NK-92 (cell line): Measurements from ENCODE around the gene RNF126.
A peak's percentile ranks its signal among the peaks of the same experiment; 100 is the strongest.
"Not testable (repeated sequence)": the region's sequence is repeated elsewhere in the genome, so short reads cannot be mapped to it uniquely, and the experiment has no call there.

Source experiments
- DNase-seq: peaks from one replicate; lab custom pipeline; 2025; ENCODE audit not compliant: unreplicated experiment; lab: John Stamatoyannopoulos, UW

Gene RNF126

GRCh38 chr19:686589-687297 lies 23.7 kb upstream of the RNF126 start:
- DNase-seq: no peak

- no peak for DNase-seq
Measured at GRCh38 chr19:685454-685931, 22.5 kb upstream of the RNF126 start.

GRCh38 chr19:682678-683320 lies 19.8 kb upstream of the RNF126 start:
- no peak for DNase-seq

- DNase-seq: no peak
Measured at GRCh38 chr19:681029-682019, 18.3 kb upstream of the RNF126 start.

DNA sequence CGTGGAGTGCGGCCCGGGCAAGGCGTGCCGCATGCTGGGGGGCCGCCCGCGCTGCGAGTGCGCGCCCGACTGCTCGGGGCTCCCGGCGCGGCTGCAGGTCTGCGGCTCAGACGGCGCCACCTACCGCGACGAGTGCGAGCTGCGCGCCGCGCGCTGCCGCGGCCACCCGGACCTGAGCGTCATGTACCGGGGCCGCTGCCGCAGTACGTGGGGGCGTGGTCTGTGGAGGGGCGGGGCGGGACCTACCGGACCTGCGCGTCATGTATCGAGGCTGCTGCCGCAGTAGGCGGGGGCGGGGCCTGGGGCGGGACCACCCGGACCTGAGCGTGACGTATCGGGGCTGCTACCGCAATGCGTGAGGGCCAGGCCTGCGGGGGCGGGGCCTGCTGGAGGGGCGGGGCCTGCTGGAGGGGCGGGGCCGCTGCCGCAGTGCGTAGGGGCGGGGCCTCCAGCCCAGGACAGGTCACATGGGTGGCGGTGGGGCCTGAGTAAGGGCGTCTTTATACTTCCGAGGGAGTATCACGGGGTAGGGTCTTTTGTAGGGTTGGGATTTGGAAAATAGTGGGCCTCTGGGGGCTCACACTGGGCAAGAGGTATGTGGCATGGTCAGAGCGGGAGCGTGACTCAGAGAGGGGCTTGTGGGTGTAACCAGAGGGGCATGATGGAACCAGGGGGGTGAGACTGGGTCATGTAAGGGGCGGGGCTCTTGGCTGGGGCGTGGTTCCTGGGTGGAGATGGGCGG lies 17.4 kb upstream of the RNF126 start:
- DNase-seq: peak; percentile 95

GRCh38 chr19:679418-680286 lies 16.6 kb upstream of the RNF126 start:
- no peak for DNase-seq

DNA sequence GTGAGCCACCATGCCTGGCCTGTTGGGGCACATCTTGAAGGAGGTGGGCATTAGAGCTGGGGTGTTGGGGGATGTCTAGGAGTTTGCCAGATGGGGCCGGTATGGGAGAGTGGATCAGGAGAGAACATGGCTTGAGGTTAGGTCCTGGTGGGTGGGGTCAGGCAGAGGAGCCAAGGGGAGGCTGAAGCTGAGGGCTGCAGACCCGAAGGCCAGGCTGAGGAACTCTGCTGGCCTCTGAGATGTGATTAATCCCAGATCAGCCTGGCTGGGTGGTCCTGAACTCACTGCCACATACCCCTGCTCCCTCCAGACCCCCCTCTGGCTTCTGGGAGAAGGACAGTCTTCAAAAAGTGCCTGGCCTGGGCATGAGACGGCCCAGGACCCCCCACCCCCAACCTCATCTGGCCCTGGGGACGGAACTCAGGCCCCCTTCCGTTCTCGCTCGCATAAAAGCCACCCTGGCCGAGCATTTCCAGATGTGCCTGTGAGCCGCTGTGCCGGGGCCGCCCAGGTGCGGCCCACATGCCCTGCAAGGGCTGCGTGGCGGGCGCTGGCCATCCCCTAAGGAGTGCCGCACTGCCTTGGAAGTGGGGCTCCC lies 15.9 kb upstream of the RNF126 start:
- no peak for DNase-seq

DNA sequence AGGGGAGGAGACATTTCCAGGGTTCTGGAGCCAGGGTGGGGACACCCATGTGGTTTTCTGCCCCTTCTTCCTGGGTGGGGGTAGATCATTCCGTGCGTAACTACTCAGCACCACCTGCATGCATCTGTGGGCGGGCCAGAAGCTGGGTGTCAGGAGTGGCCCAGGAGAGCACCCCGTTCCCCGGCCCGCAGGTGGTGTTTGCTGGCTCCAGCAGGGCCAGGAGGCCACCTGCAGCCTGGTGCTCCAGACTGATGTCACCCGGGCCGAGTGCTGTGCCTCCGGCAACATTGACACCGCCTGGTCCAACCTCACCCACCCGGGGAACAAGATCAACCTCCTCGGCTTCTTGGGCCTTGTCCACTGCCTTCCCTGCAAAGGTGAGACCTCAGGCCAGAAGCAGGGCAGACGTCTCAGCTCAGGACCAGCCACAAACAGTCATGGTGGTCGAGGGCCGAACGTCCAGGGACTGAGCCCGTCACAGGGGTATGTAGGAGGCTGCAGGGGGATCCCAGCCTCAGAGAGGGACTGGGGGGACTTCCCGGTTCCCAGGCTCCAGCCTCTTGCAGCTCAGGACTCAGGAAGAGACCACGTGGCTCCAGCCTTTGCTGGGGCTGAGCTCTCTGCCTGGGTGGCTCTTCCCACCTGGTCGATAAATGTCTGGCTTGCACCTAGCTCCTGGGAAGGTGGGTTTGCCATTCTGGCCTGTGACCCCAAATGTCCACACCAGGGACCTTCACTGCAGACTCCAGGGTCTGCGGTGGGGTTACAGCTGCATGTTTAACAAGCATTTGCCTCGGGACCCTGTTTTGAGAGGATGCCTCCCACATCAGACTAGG lies 14.8 kb upstream of the RNF126 start:
- no peak for DNase-seq

GRCh38 chr19:677201-677600 lies 14.2 kb upstream of the RNF126 start:
- no peak for DNase-seq

GRCh38 chr19:676339-677105 lies 13.5 kb upstream of the RNF126 start, which contains the start of gene FSTL3:
Gene FSTL3 (plus strand): TSS chr19:676392. CDS start chr19:676424, 32 bp downstream.
- no peak for DNase-seq

- no peak for DNase-seq
Measured at GRCh38 chr19:676007-676338, 13.0 kb upstream of the RNF126 start.

GRCh38 chr19:674282-675151 lies 11.5 kb upstream of the RNF126 start:
- DNase-seq: no peak

DNA sequence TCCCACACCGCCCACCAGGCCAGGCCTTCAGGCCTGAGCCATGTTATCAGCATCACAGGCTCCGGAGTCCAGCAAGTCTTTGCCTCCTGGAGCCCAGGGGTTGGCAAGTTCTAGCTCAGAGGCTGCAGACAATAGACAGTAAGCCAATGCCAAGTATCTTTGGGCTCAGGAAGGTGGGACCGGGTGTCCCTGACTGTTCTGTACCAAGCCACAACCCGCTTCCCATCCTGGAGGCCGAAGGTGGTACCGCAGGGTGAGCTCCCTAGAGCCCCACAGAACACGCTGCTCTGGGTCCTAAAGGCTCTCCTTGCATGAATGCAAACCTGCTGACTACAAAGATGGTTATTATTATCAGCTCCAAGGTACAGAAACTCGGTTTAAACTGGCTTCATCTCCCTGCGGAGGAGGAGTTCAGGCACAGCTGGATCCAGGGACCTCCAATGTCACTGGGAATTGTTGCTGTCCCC lies 7.6 kb upstream of the RNF126 start:
- no peak for DNase-seq

- DNase-seq: not testable (repeated sequence)
Measured at GRCh38 chr19:668675-669434, 5.8 kb upstream of the RNF126 start.

GRCh38 chr19:666985-667573 lies 4.1 kb upstream of the RNF126 start:
- not testable (repeated sequence) for DNase-seq
